ENCODE data around the gene SYCP2L. TPM values are rescaled to one million over a fixed set of nuclear protein-coding genes. Genes with fewer than 3 reads are reported as not detected.
"Not testable (repeated sequence)": the region's sequence is repeated elsewhere in the genome, so short reads cannot be mapped to it uniquely, and the experiment has no call there.

SYCP2L gene
- total RNA-seq, 1 experiment from 2014 or later = 9.7 TPM

DNA sequence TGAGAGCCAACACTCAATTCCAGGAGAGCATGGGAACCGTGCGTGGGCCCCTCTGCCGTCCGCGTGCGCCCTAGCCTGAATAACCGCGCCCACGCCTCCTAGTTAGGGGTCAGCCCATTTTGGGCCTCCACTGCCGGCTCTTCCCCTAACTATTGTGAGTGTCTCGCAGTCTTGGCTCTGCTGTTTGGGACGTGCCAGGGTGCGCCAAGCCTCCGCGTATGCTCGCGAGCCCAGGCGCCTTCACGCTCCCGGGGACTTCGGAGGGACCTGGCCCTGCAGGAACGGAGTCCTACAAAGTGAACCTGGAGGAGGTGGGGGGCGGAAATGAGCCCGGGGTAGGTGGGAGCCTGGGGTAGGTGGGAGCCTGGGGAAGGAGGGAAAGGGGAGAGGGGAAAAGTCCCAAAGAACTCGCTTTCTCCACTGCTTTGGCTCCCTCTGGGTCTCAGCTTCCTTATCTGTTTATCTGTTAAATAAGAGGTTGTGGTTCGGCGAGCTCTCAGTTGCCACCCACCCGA lies 4.1 kb upstream of the SYCP2L start:
- no peak for TF ChIP-seq EZH2 (IDR thresholded peaks at IDR 0.05; ENCODE audit: borderline replicate concordance, low read depth, low read length, poor library complexity, severe bottlenecking)
- TF ChIP-seq, protein P1, sequence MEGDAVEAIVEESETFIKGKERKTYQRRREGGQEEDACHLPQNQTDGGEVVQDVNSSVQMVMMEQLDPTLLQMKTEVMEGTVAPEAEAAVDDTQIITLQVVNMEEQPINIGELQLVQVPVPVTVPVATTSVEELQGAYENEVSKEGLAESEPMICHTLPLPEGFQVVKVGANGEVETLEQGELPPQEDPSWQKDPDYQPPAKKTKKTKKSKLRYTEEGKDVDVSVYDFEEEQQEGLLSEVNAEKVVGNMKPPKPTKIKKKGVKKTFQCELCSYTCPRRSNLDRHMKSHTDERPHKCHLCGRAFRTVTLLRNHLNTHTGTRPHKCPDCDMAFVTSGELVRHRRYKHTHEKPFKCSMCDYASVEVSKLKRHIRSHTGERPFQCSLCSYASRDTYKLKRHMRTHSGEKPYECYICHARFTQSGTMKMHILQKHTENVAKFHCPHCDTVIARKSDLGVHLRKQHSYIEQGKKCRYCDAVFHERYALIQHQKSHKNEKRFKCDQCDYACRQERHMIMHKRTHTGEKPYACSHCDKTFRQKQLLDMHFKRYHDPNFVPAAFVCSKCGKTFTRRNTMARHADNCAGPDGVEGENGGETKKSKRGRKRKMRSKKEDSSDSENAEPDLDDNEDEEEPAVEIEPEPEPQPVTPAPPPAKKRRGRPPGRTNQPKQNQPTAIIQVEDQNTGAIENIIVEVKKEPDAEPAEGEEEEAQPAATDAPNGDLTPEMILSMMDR (conservative IDR thresholded peaks at IDR 0.05; ENCODE audit: low read depth, low read length) = no peak
- Histone ChIP-seq H3K9me3 (ENCODE audit: low read depth, low read length, poor library complexity, severe bottlenecking) (no peaks in the 10 kb centered on the region), H3K4me3 (ENCODE audit: low read depth, low read length, poor library complexity, severe bottlenecking) (no peak overlapping the region), H3K36me3 (ENCODE audit: insufficient read depth, low read length, poor library complexity, severe bottlenecking) (no peaks in the 10 kb centered on the region), H3K4me1 (ENCODE audit: insufficient read depth, low read length, poor library complexity, severe bottlenecking) (peaks cover 8% of the 10 kb centered on the region), H3K27me3 (replicated peaks; ENCODE audit: insufficient read depth, low read depth, low read length, poor library complexity) (peaks cover 4% of the 10 kb centered on the region), H3K27ac (ENCODE audit: low read depth, low read length, poor library complexity, severe bottlenecking) (no peak overlapping the region)
- CTCF ChIA-PET = no interaction called here
- DNase-seq (ENCODE audit: low spot score) = no peak
- BruUV-seq (replicated peaks) = no TSS peak
- intact Hi-C loops (cut with micrococcal nuclease; ENCODE audit: unreplicated experiment) = no loop called here
- POLR2A ChIA-PET (ENCODE audit: low non-redundant PET) = interaction anchor here (0.6 kb wide), 1 partner anchor 134 kb away, joined by 3 read pairs; no protein-coding TSS in a partner anchor

- BruUV-seq (replicated peaks) = no TSS peak
- H3K4me1 ChIP-seq (ENCODE audit: insufficient read depth, low read length, poor library complexity, severe bottlenecking) = peaks cover 8% of the 10 kb centered on the region
- TF ChIP-seq, protein P1 (conservative IDR thresholded peaks at IDR 0.05; ENCODE audit: low read depth, low read length) = no peak
- TF ChIP-seq EZH2 (IDR thresholded peaks at IDR 0.05; ENCODE audit: borderline replicate concordance, low read depth, low read length, poor library complexity, severe bottlenecking) = no peak
- intact Hi-C loops (cut with micrococcal nuclease; ENCODE audit: unreplicated experiment) = no loop called here
- CTCF ChIA-PET = no interaction called here
- H3K9me3 ChIP-seq (ENCODE audit: low read depth, low read length, poor library complexity, severe bottlenecking) = no peaks in the 10 kb centered on the region
- H3K4me3 ChIP-seq (ENCODE audit: low read depth, low read length, poor library complexity, severe bottlenecking) = no peak overlapping the region
- DNase-seq (ENCODE audit: low spot score) = no peak
- H3K27me3 ChIP-seq (replicated peaks; ENCODE audit: insufficient read depth, low read depth, low read length, poor library complexity) = peaks cover 4% of the 10 kb centered on the region
- no peaks in the 10 kb centered on the region for H3K36me3 ChIP-seq (ENCODE audit: insufficient read depth, low read length, poor library complexity, severe bottlenecking)
- H3K27ac ChIP-seq (ENCODE audit: low read depth, low read length, poor library complexity, severe bottlenecking) = no peak overlapping the region
- POLR2A ChIA-PET (ENCODE audit: low non-redundant PET) = interaction anchor here (0.6 kb wide), 1 partner anchor 135 kb away, joined by 3 read pairs; no protein-coding TSS in a partner anchor
Measured at GRCh38 chr6:10883312-10884244, 3.3 kb upstream of the SYCP2L start.

DNA sequence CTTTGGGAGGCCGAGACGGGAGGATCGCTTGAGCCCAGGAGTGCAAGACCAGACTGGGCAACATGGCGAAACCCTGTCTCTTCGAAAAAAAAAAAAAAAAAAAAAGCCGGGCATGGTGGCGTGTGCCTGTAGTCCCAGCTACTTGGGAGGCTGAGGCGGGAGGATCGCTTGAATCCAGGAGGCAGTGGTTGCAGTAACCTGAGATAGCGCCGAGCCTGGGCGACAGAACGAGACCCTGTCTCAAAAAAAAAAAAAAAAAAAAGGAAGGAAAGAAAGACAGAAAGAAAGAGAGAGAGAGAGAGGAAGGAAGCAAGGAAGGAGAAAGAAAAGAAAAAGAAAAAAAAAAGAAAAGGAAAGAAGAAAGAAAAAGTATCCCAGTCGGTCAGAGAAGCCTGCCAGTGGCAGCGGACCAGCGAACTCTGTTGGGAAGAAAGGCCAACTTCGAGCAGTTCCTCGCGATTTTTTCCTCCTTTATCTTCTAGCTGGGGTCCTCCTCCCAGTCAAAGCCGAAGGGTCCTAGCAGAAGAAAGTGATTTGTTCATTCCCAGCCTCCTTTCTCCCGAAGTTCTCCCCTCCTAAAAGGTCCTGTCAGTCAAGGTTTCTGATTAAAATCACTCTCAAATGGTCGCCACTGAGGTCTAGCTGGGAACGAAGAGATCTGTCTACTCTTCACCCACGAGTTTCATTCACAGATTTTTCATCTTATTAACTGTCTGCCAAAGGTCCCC lies 2.4 kb upstream of the SYCP2L start:
- intact Hi-C loops (cut with micrococcal nuclease; ENCODE audit: unreplicated experiment) = no loop called here
- Histone ChIP-seq H3K4me3 (ENCODE audit: low read depth, low read length, poor library complexity, severe bottlenecking) (no peak overlapping the region), H3K27me3 (replicated peaks; ENCODE audit: insufficient read depth, low read depth, low read length, poor library complexity) (peaks cover 4% of the 10 kb centered on the region), H3K9me3 (ENCODE audit: low read depth, low read length, poor library complexity, severe bottlenecking) (no peaks in the 10 kb centered on the region), H3K4me1 (ENCODE audit: insufficient read depth, low read length, poor library complexity, severe bottlenecking) (peaks cover 8% of the 10 kb centered on the region), H3K36me3 (ENCODE audit: insufficient read depth, low read length, poor library complexity, severe bottlenecking) (no peaks in the 10 kb centered on the region), H3K27ac (ENCODE audit: low read depth, low read length, poor library complexity, severe bottlenecking) (no peak overlapping the region)
- CTCF ChIA-PET = no interaction called here
- no peak for DNase-seq (ENCODE audit: low spot score)
- TF ChIP-seq, protein P1 (conservative IDR thresholded peaks at IDR 0.05; ENCODE audit: low read depth, low read length) = no peak
- TF ChIP-seq EZH2 (IDR thresholded peaks at IDR 0.05; ENCODE audit: borderline replicate concordance, low read depth, low read length, poor library complexity, severe bottlenecking) = no peak
- POLR2A ChIA-PET (ENCODE audit: low non-redundant PET) = no interaction called here
- BruUV-seq (replicated peaks) = no TSS peak

- BruUV-seq (replicated peaks); DNase-seq (ENCODE audit: low spot score); intact Hi-C loops (cut with micrococcal nuclease; ENCODE audit: unreplicated experiment); H3K9me3 ChIP-seq (ENCODE audit: low read depth, low read length, poor library complexity, severe bottlenecking); H3K27me3 ChIP-seq (replicated peaks; ENCODE audit: insufficient read depth, low read depth, low read length, poor library complexity); H3K4me1 ChIP-seq (ENCODE audit: insufficient read depth, low read length, poor library complexity, severe bottlenecking); H3K36me3 ChIP-seq (ENCODE audit: insufficient read depth, low read length, poor library complexity, severe bottlenecking): not testable (repeated sequence)
- ChIA-PET POLR2A (ENCODE audit: low non-redundant PET) (interaction anchor here (0.8 to 1.0 kb wide), 2 partner anchors 130 to 155 kb away, joined by 3 read pairs; no protein-coding TSS in a partner anchor), CTCF (interaction anchor here (0.6 to 1.1 kb wide), 3 partner anchors 21 to 68 kb away, joined by 3 to 4 read pairs (median 4); no protein-coding TSS in a partner anchor)
- Histone ChIP-seq H3K27ac (ENCODE audit: low read depth, low read length, poor library complexity, severe bottlenecking) (peak overlapping the region; percentile 54), H3K4me3 (ENCODE audit: low read depth, low read length, poor library complexity, severe bottlenecking) (peak overlapping the region; percentile 62)
Measured at GRCh38 chr6:10886365-10886690, 524 bp upstream of the SYCP2L start.

All from A673 (cell line).